ENCODE data around the gene MPRIP. TPM values are rescaled to one million over a fixed set of nuclear protein-coding genes. Genes with fewer than 3 reads are reported as not detected.
A peak's percentile ranks its signal among the peaks of the same experiment; 100 is the strongest.

MPRIP gene
- total RNA-seq, 4 donors from 2014 or later, result 130 to 244 (median 155) TPM

DNA sequence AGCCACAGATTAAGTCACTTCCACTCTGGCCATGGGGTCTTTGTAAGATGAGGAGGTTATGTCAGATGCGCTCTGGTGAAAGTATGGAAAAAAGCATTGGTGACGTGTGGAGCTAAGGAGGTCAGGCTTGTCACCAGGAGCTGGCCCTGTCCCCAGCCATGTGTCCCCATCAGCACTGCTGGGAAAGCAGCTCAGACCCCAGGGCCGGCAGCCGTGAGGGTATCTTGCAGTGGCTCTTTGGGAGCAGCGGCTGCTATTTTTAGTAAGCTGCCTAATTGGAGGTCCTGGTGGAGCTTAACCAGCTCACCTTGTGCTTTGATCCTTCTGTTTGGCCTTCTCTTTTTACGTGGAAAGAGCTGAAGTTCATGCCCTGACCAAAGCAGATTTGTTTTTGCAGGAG lies 60.9 kb downstream of the MPRIP start:
- intact Hi-C loops (cut with DNase I), result no loop called here
- WGBS, 2 donors, result 77 to 84% methylated on average over 6 of the region's 6 CpGs
- Histone ChIP-seq H3K27me3 (no peaks in the 10 kb centered on the region), H3K27ac (no peak overlapping the region), H3K4me3 (replicated peaks in 1 of 3) (no peak overlapping the region), H3K36me3 (no peaks in the 10 kb centered on the region), H3K9me3 (no peaks in the 10 kb centered on the region), H3K4me1 (peaks cover 25 to 51% of the 10 kb centered on the region in 2 donors)
- no peak for DNase-seq
- TF ChIP-seq, protein P1, sequence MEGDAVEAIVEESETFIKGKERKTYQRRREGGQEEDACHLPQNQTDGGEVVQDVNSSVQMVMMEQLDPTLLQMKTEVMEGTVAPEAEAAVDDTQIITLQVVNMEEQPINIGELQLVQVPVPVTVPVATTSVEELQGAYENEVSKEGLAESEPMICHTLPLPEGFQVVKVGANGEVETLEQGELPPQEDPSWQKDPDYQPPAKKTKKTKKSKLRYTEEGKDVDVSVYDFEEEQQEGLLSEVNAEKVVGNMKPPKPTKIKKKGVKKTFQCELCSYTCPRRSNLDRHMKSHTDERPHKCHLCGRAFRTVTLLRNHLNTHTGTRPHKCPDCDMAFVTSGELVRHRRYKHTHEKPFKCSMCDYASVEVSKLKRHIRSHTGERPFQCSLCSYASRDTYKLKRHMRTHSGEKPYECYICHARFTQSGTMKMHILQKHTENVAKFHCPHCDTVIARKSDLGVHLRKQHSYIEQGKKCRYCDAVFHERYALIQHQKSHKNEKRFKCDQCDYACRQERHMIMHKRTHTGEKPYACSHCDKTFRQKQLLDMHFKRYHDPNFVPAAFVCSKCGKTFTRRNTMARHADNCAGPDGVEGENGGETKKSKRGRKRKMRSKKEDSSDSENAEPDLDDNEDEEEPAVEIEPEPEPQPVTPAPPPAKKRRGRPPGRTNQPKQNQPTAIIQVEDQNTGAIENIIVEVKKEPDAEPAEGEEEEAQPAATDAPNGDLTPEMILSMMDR (IDR thresholded peaks at IDR 0.05), result no peak

DNA sequence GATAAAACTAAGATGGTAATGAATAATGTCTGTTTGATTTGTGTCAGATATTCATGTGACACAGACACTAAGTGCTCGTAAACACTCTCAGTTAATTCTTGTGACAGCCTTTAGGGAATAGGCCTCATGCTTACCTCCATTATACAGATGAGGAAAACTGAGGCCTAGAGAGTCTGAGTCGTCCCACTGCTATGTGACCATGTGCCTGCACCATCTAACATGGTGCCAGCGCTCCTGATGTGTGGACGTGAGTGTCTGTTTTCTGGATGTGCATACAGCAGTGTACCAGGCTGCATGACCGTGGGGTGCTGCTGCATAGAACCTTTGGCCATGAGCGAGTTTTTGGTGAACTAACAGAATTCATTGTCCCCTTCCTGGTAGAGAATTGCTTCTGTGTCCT lies 61.8 kb downstream of the MPRIP start:
- no peak for DNase-seq
- no peak overlapping the region for H3K27ac ChIP-seq
- H3K27me3 ChIP-seq, result no peaks in the 10 kb centered on the region
- 89 to 95% methylated on average over 6 of the region's 6 CpGs for WGBS, 2 donors
- no peak overlapping the region for H3K4me3 ChIP-seq (replicated peaks in 1 of 3)
- peaks cover 31 to 53% of the 10 kb centered on the region in 2 donors for H3K4me1 ChIP-seq
- TF ChIP-seq, protein P1 (IDR thresholded peaks at IDR 0.05), result no peak
- no peak for TF ChIP-seq POLR2A (IDR thresholded peaks at IDR 0.05)
- intact Hi-C loops (cut with DNase I), result no loop called here
- H3K36me3 ChIP-seq, result no peaks in the 10 kb centered on the region
- no peaks in the 10 kb centered on the region for H3K9me3 ChIP-seq

DNA sequence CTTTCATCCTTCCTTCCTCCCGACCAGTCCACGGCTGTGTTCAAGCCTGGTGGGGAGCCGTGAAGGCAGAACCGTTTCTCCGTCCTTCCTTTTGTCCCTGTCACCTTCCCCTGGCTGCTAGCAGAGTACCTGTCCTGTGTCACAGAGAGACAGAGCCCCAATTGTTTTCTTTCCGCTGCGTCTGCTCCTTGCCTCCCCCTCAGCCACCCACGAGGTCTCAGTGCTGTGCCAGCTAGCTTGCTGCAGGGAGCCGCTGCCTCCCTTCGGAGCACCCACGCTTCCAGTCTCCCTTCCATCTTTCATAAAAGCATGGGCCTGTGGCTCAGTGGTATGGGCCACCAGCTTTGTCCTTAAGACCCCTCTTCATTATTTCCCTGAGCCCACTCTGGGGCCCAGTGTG lies 62.2 kb downstream of the MPRIP start:
- intact Hi-C loops (cut with DNase I), result no loop called here
- TF ChIP-seq POLR2A (IDR thresholded peaks at IDR 0.05), result no peak
- TF ChIP-seq, protein P1 (IDR thresholded peaks at IDR 0.05), result no peak
- Histone ChIP-seq H3K36me3 (no peaks in the 10 kb centered on the region), H3K27ac (no peak overlapping the region), H3K4me3 (replicated peaks in 1 of 3) (no peak overlapping the region), H3K9me3 (no peaks in the 10 kb centered on the region), H3K27me3 (no peaks in the 10 kb centered on the region), H3K4me1 (peaks cover 34 to 58% of the 10 kb centered on the region in 2 donors)
- peak; percentile 21 to 39 for DNase-seq
- 55 to 69% methylated on average over 11 of the region's 11 CpGs for WGBS, 2 donors

DNA sequence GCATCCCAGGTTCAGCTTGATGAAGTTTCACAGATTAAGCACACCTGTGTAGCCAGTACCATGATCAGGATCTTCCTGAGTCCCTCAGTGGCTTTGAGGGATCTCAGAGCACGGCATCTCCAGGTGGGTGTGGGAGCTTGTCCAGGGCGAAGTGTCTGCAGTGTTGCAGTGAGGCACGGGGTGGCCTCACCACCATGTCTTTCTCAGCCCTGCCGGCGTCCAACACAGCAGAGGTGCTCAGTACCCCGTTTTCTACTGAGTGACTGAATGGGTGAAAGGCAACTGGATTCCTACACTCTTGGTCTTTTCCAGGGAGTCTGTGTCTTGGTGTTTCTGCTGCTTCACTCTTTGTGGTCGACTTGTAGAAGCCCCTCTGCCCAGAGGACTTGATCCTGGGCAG lies 63.7 kb downstream of the MPRIP start:
- 93% methylated on average over 7 of the region's 7 CpGs for WGBS, 2 donors
- H3K4me1 ChIP-seq, result peaks cover 46 to 71% of the 10 kb centered on the region in 2 donors
- intact Hi-C loops (cut with DNase I), result no loop called here
- H3K27me3 ChIP-seq, result no peaks in the 10 kb centered on the region
- no peaks in the 10 kb centered on the region for H3K36me3 ChIP-seq
- TF ChIP-seq POLR2A (IDR thresholded peaks at IDR 0.05), result no peak
- TF ChIP-seq, protein P1 (IDR thresholded peaks at IDR 0.05), result no peak
- H3K9me3 ChIP-seq, result no peaks in the 10 kb centered on the region
- H3K27ac ChIP-seq, result peak overlapping the region in 2 of 3 donors; percentile 16 to 62
- DNase-seq, result no peak
- no peak overlapping the region for H3K4me3 ChIP-seq (replicated peaks in 1 of 3)

DNA sequence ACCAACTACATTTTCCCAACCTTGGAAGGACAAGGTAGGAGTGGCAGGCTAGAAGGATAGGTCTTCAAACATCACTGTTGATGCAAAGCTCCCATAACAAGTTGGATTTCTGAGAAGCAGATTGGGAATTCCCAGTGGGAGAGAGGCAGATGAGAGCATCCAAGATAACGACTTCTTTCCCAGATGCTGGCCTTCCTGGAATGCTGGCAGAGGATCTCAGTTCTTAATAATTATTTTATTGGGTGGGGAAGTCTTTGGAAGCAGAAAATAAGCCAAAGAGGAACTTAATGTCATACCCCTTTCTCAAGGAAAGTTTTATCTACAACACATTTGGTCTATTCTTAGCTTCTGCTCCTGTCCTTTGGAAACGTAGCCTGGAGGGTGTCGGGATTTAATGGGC lies 64.5 kb downstream of the MPRIP start:
- intact Hi-C loops (cut with DNase I), result no loop called here
- Histone ChIP-seq H3K9me3 (no peaks in the 10 kb centered on the region), H3K27me3 (no peaks in the 10 kb centered on the region), H3K27ac (peak overlapping the region in 2 of 3 donors; percentile 52 to 62), H3K36me3 (no peaks in the 10 kb centered on the region), H3K4me3 (replicated peaks in 1 of 3) (no peak overlapping the region), H3K4me1 (peaks cover 46 to 70% of the 10 kb centered on the region in 2 donors)
- TF ChIP-seq, protein P1 (IDR thresholded peaks at IDR 0.05), result no peak
- no peak for TF ChIP-seq POLR2A (IDR thresholded peaks at IDR 0.05)
- DNase-seq, result no peak
- 59 to 69% methylated on average over 3 of the region's 3 CpGs for WGBS, 2 donors
